WTC11 (cell line): ENCODE measurements around the gene NUMA1.

Experiments
- ELF4 ChIP-seq: sonication (generic); formaldehyde crosslinking; IDR thresholded peaks from 2 replicates; pipeline ENCODE4 v1.8.1; 2022; ENCODE audit warnings: low read depth, mild to moderate bottlenecking, moderate library complexity, missing genetic modification reagents
- NR2C2 ChIP-seq: sonication (generic); formaldehyde crosslinking; IDR thresholded peaks from 2 replicates; pipeline ENCODE4 v1.8.0; 2022; ENCODE audit warnings: mild to moderate bottlenecking, missing genetic modification reagents
- SP1 ChIP-seq: sonication (generic); formaldehyde crosslinking; conservative IDR thresholded peaks from 2 replicates; pipeline ENCODE4 v1.8.1; 2022; ENCODE audit warnings: missing genetic modification reagents
- TF ChIP-seq, protein P1 (sequence below): sonication (generic); formaldehyde crosslinking; IDR thresholded peaks from 2 replicates; pipeline ENCODE4 v1.8.1; 2022; ENCODE audit warnings: missing genetic modification reagents, borderline replicate concordance
- TF ChIP-seq, protein P2 (sequence below): fragments of 200-600 bp; IDR thresholded peaks from 2 replicates; pipeline ENCODE4 v1.8.0; 2022; ENCODE audit warnings: antibody characterized with exemption
- TF ChIP-seq, protein P3 (sequence below): fragments of 250-450 bp; sonication (Bioruptor Pico); IDR thresholded peaks from 2 replicates; pipeline ENCODE4 v2.1.2; 2022; ENCODE audit warnings: mild to moderate bottlenecking, moderate library complexity
- TF ChIP-seq, protein P4 (sequence below): sonication (generic); formaldehyde crosslinking; IDR thresholded peaks from 2 replicates; pipeline ENCODE4 v1.8.1; 2023; ENCODE audit warnings: mild to moderate bottlenecking, moderate library complexity, missing genetic modification reagents
- TF ChIP-seq, protein P5 (sequence below): sonication (generic); formaldehyde crosslinking; IDR thresholded peaks from 2 replicates; pipeline ENCODE4 v1.8.0; 2022; ENCODE audit warnings: mild to moderate bottlenecking, missing genetic modification reagents
- TF ChIP-seq, protein P6 (sequence below): sonication (generic); formaldehyde crosslinking; IDR thresholded peaks from 2 replicates; pipeline ENCODE4 v1.8.0; 2022; ENCODE audit warnings: mild to moderate bottlenecking, missing genetic modification reagents

DNA sequence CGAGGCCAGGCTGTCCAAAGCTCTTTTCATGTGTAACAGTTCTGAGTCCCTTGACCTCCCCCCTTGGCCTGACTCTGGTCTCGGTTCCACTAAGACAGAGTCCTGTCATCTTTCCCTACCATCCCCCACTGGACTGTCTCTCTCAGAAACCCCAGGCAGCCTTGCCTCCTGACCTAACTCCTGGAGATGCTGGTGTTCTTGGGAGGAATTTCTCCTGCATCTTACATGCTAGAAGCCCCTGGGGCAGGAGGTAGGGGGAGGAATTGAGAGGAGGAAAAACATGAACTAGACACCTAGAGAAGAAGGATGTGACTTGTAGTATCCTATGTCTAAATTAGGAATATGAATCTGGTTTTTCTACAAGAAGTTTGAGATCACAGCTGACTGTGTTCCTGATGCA, 82.3 kb downstream of the NUMA1 start:
- TF ChIP-seq, protein P1, sequence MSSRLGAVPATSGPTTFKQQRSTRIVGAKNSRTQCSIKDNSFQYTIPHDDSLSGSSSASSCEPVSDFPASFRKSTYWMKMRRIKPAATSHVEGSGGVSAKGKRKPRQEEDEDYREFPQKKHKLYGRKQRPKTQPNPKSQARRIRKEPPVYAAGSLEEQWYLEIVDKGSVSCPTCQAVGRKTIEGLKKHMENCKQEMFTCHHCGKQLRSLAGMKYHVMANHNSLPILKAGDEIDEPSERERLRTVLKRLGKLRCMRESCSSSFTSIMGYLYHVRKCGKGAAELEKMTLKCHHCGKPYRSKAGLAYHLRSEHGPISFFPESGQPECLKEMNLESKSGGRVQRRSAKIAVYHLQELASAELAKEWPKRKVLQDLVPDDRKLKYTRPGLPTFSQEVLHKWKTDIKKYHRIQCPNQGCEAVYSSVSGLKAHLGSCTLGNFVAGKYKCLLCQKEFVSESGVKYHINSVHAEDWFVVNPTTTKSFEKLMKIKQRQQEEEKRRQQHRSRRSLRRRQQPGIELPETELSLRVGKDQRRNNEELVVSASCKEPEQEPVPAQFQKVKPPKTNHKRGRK (CRISPR knock-in tag): no peak
- TF ChIP-seq, protein P2, sequence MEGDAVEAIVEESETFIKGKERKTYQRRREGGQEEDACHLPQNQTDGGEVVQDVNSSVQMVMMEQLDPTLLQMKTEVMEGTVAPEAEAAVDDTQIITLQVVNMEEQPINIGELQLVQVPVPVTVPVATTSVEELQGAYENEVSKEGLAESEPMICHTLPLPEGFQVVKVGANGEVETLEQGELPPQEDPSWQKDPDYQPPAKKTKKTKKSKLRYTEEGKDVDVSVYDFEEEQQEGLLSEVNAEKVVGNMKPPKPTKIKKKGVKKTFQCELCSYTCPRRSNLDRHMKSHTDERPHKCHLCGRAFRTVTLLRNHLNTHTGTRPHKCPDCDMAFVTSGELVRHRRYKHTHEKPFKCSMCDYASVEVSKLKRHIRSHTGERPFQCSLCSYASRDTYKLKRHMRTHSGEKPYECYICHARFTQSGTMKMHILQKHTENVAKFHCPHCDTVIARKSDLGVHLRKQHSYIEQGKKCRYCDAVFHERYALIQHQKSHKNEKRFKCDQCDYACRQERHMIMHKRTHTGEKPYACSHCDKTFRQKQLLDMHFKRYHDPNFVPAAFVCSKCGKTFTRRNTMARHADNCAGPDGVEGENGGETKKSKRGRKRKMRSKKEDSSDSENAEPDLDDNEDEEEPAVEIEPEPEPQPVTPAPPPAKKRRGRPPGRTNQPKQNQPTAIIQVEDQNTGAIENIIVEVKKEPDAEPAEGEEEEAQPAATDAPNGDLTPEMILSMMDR: no peak
- TF ChIP-seq, protein P3, sequence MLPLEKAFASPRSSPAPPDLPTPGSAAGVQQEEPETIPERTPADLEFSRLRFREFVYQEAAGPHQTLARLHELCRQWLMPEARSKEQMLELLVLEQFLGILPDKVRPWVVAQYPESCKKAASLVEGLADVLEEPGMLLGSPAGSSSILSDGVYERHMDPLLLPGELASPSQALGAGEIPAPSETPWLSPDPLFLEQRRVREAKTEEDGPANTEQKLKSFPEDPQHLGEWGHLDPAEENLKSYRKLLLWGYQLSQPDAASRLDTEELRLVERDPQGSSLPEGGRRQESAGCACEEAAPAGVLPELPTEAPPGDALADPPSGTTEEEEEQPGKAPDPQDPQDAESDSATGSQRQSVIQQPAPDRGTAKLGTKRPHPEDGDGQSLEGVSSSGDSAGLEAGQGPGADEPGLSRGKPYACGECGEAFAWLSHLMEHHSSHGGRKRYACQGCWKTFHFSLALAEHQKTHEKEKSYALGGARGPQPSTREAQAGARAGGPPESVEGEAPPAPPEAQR (CRISPR knock-in tag): no peak
- TF ChIP-seq, protein P4, sequence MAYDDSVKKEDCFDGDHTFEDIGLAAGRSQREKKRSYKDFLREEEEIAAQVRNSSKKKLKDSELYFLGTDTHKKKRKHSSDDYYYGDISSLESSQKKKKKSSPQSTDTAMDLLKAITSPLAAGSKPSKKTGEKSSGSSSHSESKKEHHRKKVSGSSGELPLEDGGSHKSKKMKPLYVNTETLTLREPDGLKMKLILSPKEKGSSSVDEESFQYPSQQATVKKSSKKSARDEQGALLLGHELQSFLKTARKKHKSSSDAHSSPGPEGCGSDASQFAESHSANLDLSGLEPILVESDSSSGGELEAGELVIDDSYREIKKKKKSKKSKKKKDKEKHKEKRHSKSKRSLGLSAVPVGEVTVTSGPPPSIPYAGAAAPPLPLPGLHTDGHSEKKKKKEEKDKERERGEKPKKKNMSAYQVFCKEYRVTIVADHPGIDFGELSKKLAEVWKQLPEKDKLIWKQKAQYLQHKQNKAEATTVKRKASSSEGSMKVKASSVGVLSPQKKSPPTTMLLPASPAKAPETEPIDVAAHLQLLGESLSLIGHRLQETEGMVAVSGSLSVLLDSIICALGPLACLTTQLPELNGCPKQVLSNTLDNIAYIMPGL (CRISPR knock-in tag): no peak
- no peak for TF ChIP-seq NR2C2
- TF ChIP-seq, protein P5, sequence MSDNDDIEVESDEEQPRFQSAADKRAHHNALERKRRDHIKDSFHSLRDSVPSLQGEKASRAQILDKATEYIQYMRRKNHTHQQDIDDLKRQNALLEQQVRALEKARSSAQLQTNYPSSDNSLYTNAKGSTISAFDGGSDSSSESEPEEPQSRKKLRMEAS (CRISPR knock-in tag): no peak
- TF ChIP-seq ELF4 (CRISPR knock-in tag): no peak
- no peak for TF ChIP-seq SP1
- TF ChIP-seq, protein P6, sequence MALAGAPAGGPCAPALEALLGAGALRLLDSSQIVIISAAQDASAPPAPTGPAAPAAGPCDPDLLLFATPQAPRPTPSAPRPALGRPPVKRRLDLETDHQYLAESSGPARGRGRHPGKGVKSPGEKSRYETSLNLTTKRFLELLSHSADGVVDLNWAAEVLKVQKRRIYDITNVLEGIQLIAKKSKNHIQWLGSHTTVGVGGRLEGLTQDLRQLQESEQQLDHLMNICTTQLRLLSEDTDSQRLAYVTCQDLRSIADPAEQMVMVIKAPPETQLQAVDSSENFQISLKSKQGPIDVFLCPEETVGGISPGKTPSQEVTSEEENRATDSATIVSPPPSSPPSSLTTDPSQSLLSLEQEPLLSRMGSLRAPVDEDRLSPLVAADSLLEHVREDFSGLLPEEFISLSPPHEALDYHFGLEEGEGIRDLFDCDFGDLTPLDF (CRISPR knock-in tag): no peak
